HCT116 (cell line): ENCODE data around the gene GUCA2A. TPM values are rescaled to one million over a fixed set of nuclear protein-coding genes. Genes with fewer than 3 reads are reported as not detected.

ENCODE experiments used
- ATAC-seq: fragments of 200-7000 bp; cut with Tn5 transposase; 2 replicates; pipeline ENCODE4 v1.9.1; 2020; ENCODE audit warnings: mild to moderate bottlenecking, moderate library complexity
- BruUV-seq: library from RNA; stranded (reverse); fragments of 400-500 nt; replicated peaks from 2 replicates; lab custom pipeline; 2021; lab: Mats Ljungman, UMichigan
- CTCF ChIA-PET: fragments of 300-600 bp; sonication (Branson Sonifier 250); formaldehyde crosslinking; loops from one replicate; lab custom pipeline; 2021; ENCODE audit warnings: antibody characterized with exemption; lab: Charles Lee
- POLR2A ChIA-PET: fragments of 300-600, 350-600 bp; sonication (Branson Sonifier 250); formaldehyde crosslinking; loops from one replicate; lab custom pipeline; 2021; ENCODE audit warnings: antibody characterized with exemption; lab: Charles Lee
- RAD21 ChIA-PET, 2 experiments: fragments of 300-600 bp; sonication (Branson Sonifier 250); formaldehyde crosslinking; loops; one replicate each; lab custom pipeline; 2023; ENCODE audit warnings: low total read pairs in 2 of 2; ENCODE audit not compliant: uncharacterized antibody in 2 of 2, unreplicated experiment in 2 of 2, low non-redundant PET in 1 of 2; lab: Charles Lee
- DNase-seq: peaks from one replicate; pipeline ENCODE4 v3.0.0-alpha.2; 2010; ENCODE audit warnings: low read depth, low spot score
- H2AFZ ChIP-seq: fragments of 200-600 bp; shearing (Covaris generic), sonication (generic); 2 replicates; pipeline ENCODE4 v1.6.1; 2017; ENCODE audit warnings: low read depth, mixed run types, mixed read lengths, antibody characterized with exemption, low read length; ENCODE audit not compliant: poor library complexity, severe bottlenecking
- H3K27ac ChIP-seq: 2 replicates; pipeline ENCODE4 v1.5.1; 2012; ENCODE audit warnings: low read depth, low read length
- H3K27me3 ChIP-seq: fragments of 200-600 bp; sonication (generic); 2 replicates; pipeline ENCODE4 v1.6.1; 2016; ENCODE audit warnings: mixed run types, low read length, mixed read lengths; ENCODE audit not compliant: insufficient read depth
- H3K36me3 ChIP-seq, 2 experiments: fragments of 200-500 bp in 1 of 2; fragments of 200-600 bp in 1 of 2; sonication (Bioruptor generic) in 1 of 2; sonication (generic) in 1 of 2; 2 replicates each; pipeline versions ENCODE4 v1.5.1 to v1.6.1; 2014 to 2016; ENCODE audit warnings: low read length in 2 of 2, inconsistent platforms in 1 of 2, mixed read lengths in 1 of 2, mixed run types in 1 of 2; ENCODE audit not compliant: insufficient read depth in 2 of 2, control insufficient read depth in 1 of 2
- H3K4me1 ChIP-seq, 2 experiments: fragments of 200-600 bp in 1 of 2; sonication (generic) in 1 of 2; 2 replicates each; pipeline versions ENCODE4 v1.5.1 to v1.6.1; 2012 to 2017; ENCODE audit warnings: low read length in 2 of 2, inconsistent platforms in 1 of 2, mild to moderate bottlenecking in 1 of 2, mixed read lengths in 1 of 2, mixed run types in 1 of 2, moderate library complexity in 1 of 2; ENCODE audit not compliant: insufficient read depth in 2 of 2, control insufficient read depth in 1 of 2
- H3K4me2 ChIP-seq: fragments of 200-600 bp; sonication (generic); 2 replicates; pipeline ENCODE4 v1.6.1; 2017; ENCODE audit warnings: mixed run types, low read length, mixed read lengths
- H3K4me3 ChIP-seq, 2 experiments: fragments of 200-600 bp in 1 of 2; sonication (generic) in 1 of 2; replicated peaks in 1 of 2; 2 replicates each; pipeline ENCODE4 v1.5.1; 2011 to 2016; ENCODE audit warnings: low read length in 2 of 2, control low read depth in 1 of 2, low read depth in 1 of 2, mild to moderate bottlenecking in 1 of 2, mixed read lengths in 1 of 2, mixed run types in 1 of 2
- H3K79me2 ChIP-seq: fragments of 200-600 bp; sonication (generic); 2 replicates; pipeline ENCODE4 v1.6.1; 2017; ENCODE audit warnings: mild to moderate bottlenecking, mixed run types, low read length, moderate library complexity, mixed read lengths; ENCODE audit not compliant: insufficient read depth
- H3K9ac ChIP-seq: fragments of 200-600 bp; sonication (generic); 2 replicates; pipeline ENCODE4 v1.6.1; 2016; ENCODE audit warnings: low read length, mixed read lengths
- H3K9me2 ChIP-seq: fragments of 200-600 bp; sonication (generic), shearing (Covaris generic); 2 replicates; pipeline ENCODE4 v1.6.1; 2017; ENCODE audit warnings: mixed run types, mild to moderate bottlenecking, moderate library complexity; ENCODE audit not compliant: insufficient read depth
- H3K9me3 ChIP-seq, 2 experiments: fragments of 200-500 bp in 1 of 2; fragments of 200-600 bp in 1 of 2; sonication (Bioruptor generic) in 1 of 2; sonication (generic) in 1 of 2; 2 replicates each; pipeline ENCODE4 v1.6.1; 2014 to 2017; ENCODE audit warnings: low read length in 2 of 2, mixed read lengths in 2 of 2, inconsistent platforms in 1 of 2, low read depth in 1 of 2, mild to moderate bottlenecking in 1 of 2, mixed run types in 1 of 2, moderate library complexity in 1 of 2; ENCODE audit not compliant: control insufficient read depth in 1 of 2, insufficient read depth in 1 of 2
- H4K20me1 ChIP-seq: fragments of 200-600 bp; sonication (generic), shearing (Covaris generic); 2 replicates; pipeline ENCODE4 v1.6.1; 2017; ENCODE audit warnings: mixed run types, mild to moderate bottlenecking, moderate library complexity; ENCODE audit not compliant: insufficient read depth
- EGR1 ChIP-seq: IDR thresholded peaks from 2 replicates; pipeline ENCODE4 v1.6.1; 2012; ENCODE audit warnings: low read depth
- JUND ChIP-seq: IDR thresholded peaks from 2 replicates; pipeline ENCODE4 v1.6.1; 2012
- SIN3A ChIP-seq: IDR thresholded peaks from 2 replicates; pipeline ENCODE4 v1.6.1; 2012; ENCODE audit warnings: low read depth
- intact Hi-C: fragments of 100-400 bp; cut with micrococcal nuclease; formaldehyde crosslinking; loops from 2 replicates; pipeline ENCODE4 v1.10.0; 2022
- total RNA-seq: library from RNA; stranded (reverse); gene quantifications from one replicate; pipeline ENCODE4 v1.2.1, GENCODE V29; 2021; ENCODE audit not compliant: unreplicated experiment
- TF ChIP-seq, protein P1 (sequence below): IDR thresholded peaks from 2 replicates; pipeline ENCODE4 v1.6.1; 2012; ENCODE audit warnings: low read depth
- TF ChIP-seq, protein P2 (sequence below), 3 experiments: fragments of 200-600 bp in 1 of 3; sonication (generic) in 1 of 3; IDR thresholded peaks in 2 of 3; conservative IDR thresholded peaks in 1 of 3; 2 replicates each; pipeline ENCODE4 v1.5.1; 2012 to 2017; ENCODE audit warnings: low read depth in 2 of 3, low read length in 2 of 3, antibody characterized with exemption in 1 of 3, borderline replicate concordance in 1 of 3, control low read depth in 1 of 3, mild to moderate bottlenecking in 1 of 3, mixed read lengths in 1 of 3, mixed run types in 1 of 3, moderate library complexity in 1 of 3; ENCODE audit not compliant: insufficient read depth in 1 of 3

The GUCA2A gene
- total RNA-seq, 1 experiment from 2014 or later, result not detected

- TF ChIP-seq, protein P1, sequence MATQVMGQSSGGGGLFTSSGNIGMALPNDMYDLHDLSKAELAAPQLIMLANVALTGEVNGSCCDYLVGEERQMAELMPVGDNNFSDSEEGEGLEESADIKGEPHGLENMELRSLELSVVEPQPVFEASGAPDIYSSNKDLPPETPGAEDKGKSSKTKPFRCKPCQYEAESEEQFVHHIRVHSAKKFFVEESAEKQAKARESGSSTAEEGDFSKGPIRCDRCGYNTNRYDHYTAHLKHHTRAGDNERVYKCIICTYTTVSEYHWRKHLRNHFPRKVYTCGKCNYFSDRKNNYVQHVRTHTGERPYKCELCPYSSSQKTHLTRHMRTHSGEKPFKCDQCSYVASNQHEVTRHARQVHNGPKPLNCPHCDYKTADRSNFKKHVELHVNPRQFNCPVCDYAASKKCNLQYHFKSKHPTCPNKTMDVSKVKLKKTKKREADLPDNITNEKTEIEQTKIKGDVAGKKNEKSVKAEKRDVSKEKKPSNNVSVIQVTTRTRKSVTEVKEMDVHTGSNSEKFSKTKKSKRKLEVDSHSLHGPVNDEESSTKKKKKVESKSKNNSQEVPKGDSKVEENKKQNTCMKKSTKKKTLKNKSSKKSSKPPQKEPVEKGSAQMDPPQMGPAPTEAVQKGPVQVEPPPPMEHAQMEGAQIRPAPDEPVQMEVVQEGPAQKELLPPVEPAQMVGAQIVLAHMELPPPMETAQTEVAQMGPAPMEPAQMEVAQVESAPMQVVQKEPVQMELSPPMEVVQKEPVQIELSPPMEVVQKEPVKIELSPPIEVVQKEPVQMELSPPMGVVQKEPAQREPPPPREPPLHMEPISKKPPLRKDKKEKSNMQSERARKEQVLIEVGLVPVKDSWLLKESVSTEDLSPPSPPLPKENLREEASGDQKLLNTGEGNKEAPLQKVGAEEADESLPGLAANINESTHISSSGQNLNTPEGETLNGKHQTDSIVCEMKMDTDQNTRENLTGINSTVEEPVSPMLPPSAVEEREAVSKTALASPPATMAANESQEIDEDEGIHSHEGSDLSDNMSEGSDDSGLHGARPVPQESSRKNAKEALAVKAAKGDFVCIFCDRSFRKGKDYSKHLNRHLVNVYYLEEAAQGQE, result no peak
These were observed 46.7 kb upstream of the GUCA2A start (continued) for GRCh38 chr1:42211224-42211623.

GRCh38 chr1:42210421-42211133, 46.0 kb upstream of the GUCA2A start:
- RAD21 ChIA-PET, result no interaction called here
- H3K9me2 ChIP-seq, result no peaks in the 10 kb centered on the region
- no TSS peak for BruUV-seq
- H3K4me3 ChIP-seq, result no peak overlapping the region
- no peaks in the 10 kb centered on the region for H3K27me3 ChIP-seq
- H3K4me1 ChIP-seq, result peaks cover 5 to 13% of the 10 kb centered on the region in 2 experiments; a peak in 2 of 4 replicates
- TF ChIP-seq JUND (no peak), SIN3A (no peak), EGR1 (no peak)
- TF ChIP-seq, protein P2, sequence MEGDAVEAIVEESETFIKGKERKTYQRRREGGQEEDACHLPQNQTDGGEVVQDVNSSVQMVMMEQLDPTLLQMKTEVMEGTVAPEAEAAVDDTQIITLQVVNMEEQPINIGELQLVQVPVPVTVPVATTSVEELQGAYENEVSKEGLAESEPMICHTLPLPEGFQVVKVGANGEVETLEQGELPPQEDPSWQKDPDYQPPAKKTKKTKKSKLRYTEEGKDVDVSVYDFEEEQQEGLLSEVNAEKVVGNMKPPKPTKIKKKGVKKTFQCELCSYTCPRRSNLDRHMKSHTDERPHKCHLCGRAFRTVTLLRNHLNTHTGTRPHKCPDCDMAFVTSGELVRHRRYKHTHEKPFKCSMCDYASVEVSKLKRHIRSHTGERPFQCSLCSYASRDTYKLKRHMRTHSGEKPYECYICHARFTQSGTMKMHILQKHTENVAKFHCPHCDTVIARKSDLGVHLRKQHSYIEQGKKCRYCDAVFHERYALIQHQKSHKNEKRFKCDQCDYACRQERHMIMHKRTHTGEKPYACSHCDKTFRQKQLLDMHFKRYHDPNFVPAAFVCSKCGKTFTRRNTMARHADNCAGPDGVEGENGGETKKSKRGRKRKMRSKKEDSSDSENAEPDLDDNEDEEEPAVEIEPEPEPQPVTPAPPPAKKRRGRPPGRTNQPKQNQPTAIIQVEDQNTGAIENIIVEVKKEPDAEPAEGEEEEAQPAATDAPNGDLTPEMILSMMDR (IDR thresholded peaks at IDR 0.05 in 2 of 3, conservative IDR thresholded peaks at IDR 0.05 in 1 of 3; ENCODE audit: borderline replicate concordance in 1 of 3, insufficient read depth in 1 of 3, low read depth in 2 of 3, low read length in 2 of 3), result no peak
- TF ChIP-seq, protein P1, result no peak
- TF ChIP-seq, all 23 proteins: peak for 0
- peaks cover 93% of the 10 kb centered on the region for H3K79me2 ChIP-seq
- no peaks in the 10 kb centered on the region for H3K9me3 ChIP-seq
- ChIA-PET CTCF (interaction anchor here (1.4 kb wide), 1 partner anchor 37 kb away, joined by 3 read pairs; no protein-coding TSS in a partner anchor), POLR2A (interaction anchor here (0.6 kb wide), 1 partner anchor 79 kb away, joined by 4 read pairs; no protein-coding TSS in a partner anchor)
- H4K20me1 ChIP-seq, result no peaks in the 10 kb centered on the region
- H3K4me2 ChIP-seq, result no peak overlapping the region
- no peak overlapping the region for H2AFZ ChIP-seq
- DNase-seq, result no peak
- ATAC-seq, result no peak
- H3K27ac ChIP-seq, result no peak overlapping the region
- H3K36me3 ChIP-seq, result no peaks in the 10 kb centered on the region
- intact Hi-C loops, result no loop called here
- no peak overlapping the region for H3K9ac ChIP-seq
